Neural progenitor cell (in vitro differentiated cells): ENCODE measurements around the gene ANKRD34A. TPM values are rescaled to one million over a fixed set of nuclear protein-coding genes. Genes with fewer than 3 reads are reported as not detected.
A peak's percentile ranks its signal among the peaks of the same experiment; 100 is the strongest.

Source experiments
- DNase-seq: peaks from one replicate; pipeline ENCODE4 v3.0.0-alpha.2; 2016; ENCODE audit warnings: low spot score
- H2AFZ ChIP-seq: fragments of 200-600 bp; sonication (generic); replicated peaks from 2 replicates; pipeline ENCODE4 v1.6.1; 2016; ENCODE audit warnings: antibody characterized with exemption
- H3F3A ChIP-seq: fragments of 200-600 bp; sonication (generic); 2 replicates; pipeline ENCODE4 v1.6.1; 2016; ENCODE audit warnings: antibody characterized with exemption, low read depth
- H3K27ac ChIP-seq: fragments of 200-600 bp; sonication (generic); 2 replicates; pipeline ENCODE4 v1.5.1; 2016; ENCODE audit warnings: mild to moderate bottlenecking
- H3K27me3 ChIP-seq: fragments of 200-600 bp; sonication (generic); 2 replicates; pipeline ENCODE4 v1.6.1; 2016; ENCODE audit warnings: mild to moderate bottlenecking, moderate library complexity
- H3K36me3 ChIP-seq: fragments of 200-600 bp; sonication (generic); 2 replicates; pipeline ENCODE4 v1.5.1; 2016
- H3K4me1 ChIP-seq: fragments of 200-600 bp; sonication (generic); 2 replicates; pipeline ENCODE4 v1.6.1; 2016; ENCODE audit warnings: mixed run types
- H3K4me2 ChIP-seq: fragments of 200-600 bp; sonication (generic); 2 replicates; pipeline ENCODE4 v1.6.1; 2016
- H3K4me3 ChIP-seq: fragments of 200-600 bp; sonication (generic); 2 replicates; pipeline ENCODE4 v1.5.1; 2016
- H3K79me2 ChIP-seq: fragments of 200-600 bp; sonication (generic); 2 replicates; pipeline ENCODE4 v1.6.1; 2016; ENCODE audit warnings: low read depth
- H3K9ac ChIP-seq: fragments of 200-600 bp; sonication (generic); 2 replicates; pipeline ENCODE4 v1.6.1; 2016
- H3K9me3 ChIP-seq: fragments of 200-600 bp; sonication (generic); 2 replicates; pipeline ENCODE4 v1.5.1; 2016; ENCODE audit warnings: low read depth
- H4K20me1 ChIP-seq: fragments of 200-600 bp; sonication (generic); 2 replicates; pipeline ENCODE4 v1.6.1; 2016; ENCODE audit warnings: low read depth
- H3K27ac Mint-ChIP-seq: 3 replicates; pipeline ENCODE4 v1.8.0; 2021; ENCODE audit warnings: mixed read lengths
- H3K27me3 Mint-ChIP-seq: 2 replicates; pipeline ENCODE4 v1.8.0; 2022; ENCODE audit warnings: low read depth, mild to moderate bottlenecking, inconsistent platforms, moderate library complexity, mixed read lengths; ENCODE audit not compliant: insufficient read depth
- H3K36me3 Mint-ChIP-seq: 3 replicates; pipeline ENCODE4 v1.8.0; 2021; ENCODE audit warnings: mixed read lengths
- H3K4me1 Mint-ChIP-seq: 3 replicates; pipeline ENCODE4 v1.8.0; 2021; ENCODE audit warnings: mixed read lengths
- H3K4me3 Mint-ChIP-seq: 3 replicates; pipeline ENCODE4 v1.8.0; 2021; ENCODE audit warnings: mild to moderate bottlenecking, moderate library complexity, mixed read lengths
- H3K9me3 Mint-ChIP-seq: 3 replicates; pipeline ENCODE4 v1.8.0; 2020; ENCODE audit warnings: mixed read lengths
- CTCF ChIP-seq: fragments of 200-600 bp; sonication (generic); IDR thresholded peaks from 2 replicates; pipeline ENCODE4 v1.5.1; 2017; ENCODE audit warnings: antibody characterized with exemption, mild to moderate bottlenecking
- EZH2 ChIP-seq: fragments of 200-600 bp; sonication (generic); IDR thresholded peaks from 2 replicates; pipeline ENCODE4 v1.6.1; 2017; ENCODE audit warnings: antibody characterized with exemption, mild to moderate bottlenecking, moderate library complexity
- EZH2phosphoT487 ChIP-seq: fragments of 200-600 bp; sonication (generic); IDR thresholded peaks from 2 replicates; pipeline ENCODE4 v1.6.1; 2017; ENCODE audit warnings: antibody characterized with exemption
- total RNA-seq: library from RNA; depleted of rRNA; stranded (reverse); fragments of >200 nt; gene quantifications from 2 replicates; pipeline ENCODE4 v1.2.3, GENCODE V29; 2015; ENCODE audit warnings: low replicate concordance

The ANKRD34A gene
- total RNA-seq, 1 donor from 2014 or later, result 0.06 TPM

GRCh38 chr1:145977486-145978470 lies 13.4 kb upstream of the ANKRD34A start:
- Histone ChIP-seq H3K4me1 (peaks cover 11% of the 10 kb centered on the region), H3K4me3 (no peak overlapping the region), H3K27me3 (no peaks in the 10 kb centered on the region), H3K4me2 (peak overlapping the region; percentile 19), H3K36me3 (no peaks in the 10 kb centered on the region), H2AFZ (peak overlapping the region; percentile 45), H4K20me1 (no peaks in the 10 kb centered on the region), H3K79me2 (no peaks in the 10 kb centered on the region), H3F3A (peaks cover 18% of the 10 kb centered on the region), H3K9ac (no peak overlapping the region), H3K27ac (no peak overlapping the region), H3K9me3 (no peaks in the 10 kb centered on the region)
- Mint-ChIP-seq H3K27me3 (peaks cover 4% of the 10 kb centered on the region), H3K4me3 (no peak overlapping the region), H3K4me1 (peaks cover 2% of the 10 kb centered on the region), H3K36me3 (no peaks in the 10 kb centered on the region), H3K9me3 (no peaks in the 10 kb centered on the region), H3K27ac (no peak overlapping the region)
- no peak for TF ChIP-seq EZH2phosphoT487
- peak; percentile 89 for TF ChIP-seq CTCF
- no peak for TF ChIP-seq EZH2
- peak; percentile 86 for DNase-seq

- H2AFZ ChIP-seq, result peak overlapping the region; percentile 45
Observed at GRCh38 chr1:145977016-145977415, 12.6 kb upstream of the ANKRD34A start.

GRCh38 chr1:145975216-145975615 lies 10.8 kb upstream of the ANKRD34A start:
- H3K27ac Mint-ChIP-seq, result no peak overlapping the region
- no peak for DNase-seq

More at GRCh38 chr1:145977016-145977415, 12.6 kb upstream of the ANKRD34A start:
- no peak overlapping the region for H3K4me3 ChIP-seq
- peaks cover 1% of the 10 kb centered on the region for H3K4me1 Mint-ChIP-seq
- peaks cover 4% of the 10 kb centered on the region for H3K27me3 Mint-ChIP-seq
- TF ChIP-seq CTCF (no peak), EZH2 (no peak), EZH2phosphoT487 (no peak)
- no peak overlapping the region for H3K4me3 Mint-ChIP-seq
- no peaks in the 10 kb centered on the region for H3K9me3 Mint-ChIP-seq
- H3K9me3 ChIP-seq, result no peaks in the 10 kb centered on the region
- no peaks in the 10 kb centered on the region for H3K36me3 ChIP-seq
- no peak overlapping the region for H3K27ac ChIP-seq
- no peaks in the 10 kb centered on the region for H3K79me2 ChIP-seq
- H4K20me1 ChIP-seq, result no peaks in the 10 kb centered on the region
- no peak for DNase-seq
- peak overlapping the region; percentile 19 for H3K4me2 ChIP-seq
- no peaks in the 10 kb centered on the region for H3K27me3 ChIP-seq
- peaks cover 18% of the 10 kb centered on the region for H3F3A ChIP-seq
- no peak overlapping the region for H3K27ac Mint-ChIP-seq
- H3K36me3 Mint-ChIP-seq, result no peaks in the 10 kb centered on the region
- H3K9ac ChIP-seq, result no peak overlapping the region
- peaks cover 11% of the 10 kb centered on the region for H3K4me1 ChIP-seq

More at GRCh38 chr1:145975216-145975615, 10.8 kb upstream of the ANKRD34A start:
- Histone ChIP-seq H3K4me1 (peaks cover 11% of the 10 kb centered on the region), H3K4me3 (no peak overlapping the region), H3K27me3 (no peaks in the 10 kb centered on the region), H3K79me2 (no peaks in the 10 kb centered on the region), H3K9ac (no peak overlapping the region), H3K4me2 (no peak overlapping the region), H4K20me1 (no peaks in the 10 kb centered on the region), H3K9me3 (no peaks in the 10 kb centered on the region), H2AFZ (no peak overlapping the region), H3F3A (peaks cover 18% of the 10 kb centered on the region), H3K27ac (no peak overlapping the region), H3K36me3 (no peaks in the 10 kb centered on the region)
- Mint-ChIP-seq H3K4me3 (no peak overlapping the region), H3K36me3 (no peaks in the 10 kb centered on the region), H3K9me3 (no peaks in the 10 kb centered on the region), H3K27me3 (no peaks in the 10 kb centered on the region), H3K4me1 (no peaks in the 10 kb centered on the region)
- no peak for TF ChIP-seq EZH2
- TF ChIP-seq EZH2phosphoT487, result no peak
- no peak for TF ChIP-seq CTCF
